Activated CD4-positive, alpha-beta T cell treated with anti-CD3 and anti-CD28 coated beads, Interleukin-2, amount 10 ng/mL, durations not matched to agents 7 days and 5 days (primary cell): ENCODE results near the gene ZMIZ1. TPM values are rescaled to one million over a fixed set of nuclear protein-coding genes. Genes with fewer than 3 reads are reported as not detected.

Source experiments
- CTCF ChIA-PET: fragments of 350-600 bp; sonication (Branson Sonifier 250); formaldehyde crosslinking; loops from one replicate; lab custom pipeline; 2021; ENCODE audit warnings: antibody characterized with exemption; lab: Charles Lee
- POLR2A ChIA-PET: fragments of 350-600 bp; sonication (Branson Sonifier 250); formaldehyde crosslinking; loops from one replicate; lab custom pipeline; 2021; ENCODE audit warnings: antibody characterized with exemption; lab: Charles Lee
- DNase-seq: peaks from one replicate; pipeline ENCODE4 v3.0.0-alpha.2; 2020
- H3K27ac Mint-ChIP-seq: one replicate; pipeline ENCODE4 v1.8.0; 2021; ENCODE audit warnings: mild to moderate bottlenecking, moderate library complexity, mixed read lengths
- H3K27me3 Mint-ChIP-seq: one replicate; pipeline ENCODE4 v1.8.0; 2021; ENCODE audit warnings: mixed read lengths
- H3K36me3 Mint-ChIP-seq: one replicate; pipeline ENCODE4 v1.8.0; 2021; ENCODE audit warnings: low read depth, mixed read lengths
- H3K4me1 Mint-ChIP-seq: one replicate; pipeline ENCODE4 v1.8.0; 2021; ENCODE audit warnings: mixed read lengths
- H3K4me3 Mint-ChIP-seq: one replicate; pipeline ENCODE4 v1.8.0; 2021; ENCODE audit warnings: mild to moderate bottlenecking, moderate library complexity, mixed read lengths
- H3K9me3 Mint-ChIP-seq: one replicate; pipeline ENCODE4 v1.8.0; 2021; ENCODE audit warnings: mixed read lengths
- total RNA-seq, 2 experiments: library from RNA; stranded (reverse); gene quantifications; one replicate each; pipeline ENCODE4 v1.2.3, GENCODE V29; 2021

ZMIZ1 gene
- total RNA-seq, 2 experiments from 2014 or later: 27.8 to 31.5 TPM

DNA sequence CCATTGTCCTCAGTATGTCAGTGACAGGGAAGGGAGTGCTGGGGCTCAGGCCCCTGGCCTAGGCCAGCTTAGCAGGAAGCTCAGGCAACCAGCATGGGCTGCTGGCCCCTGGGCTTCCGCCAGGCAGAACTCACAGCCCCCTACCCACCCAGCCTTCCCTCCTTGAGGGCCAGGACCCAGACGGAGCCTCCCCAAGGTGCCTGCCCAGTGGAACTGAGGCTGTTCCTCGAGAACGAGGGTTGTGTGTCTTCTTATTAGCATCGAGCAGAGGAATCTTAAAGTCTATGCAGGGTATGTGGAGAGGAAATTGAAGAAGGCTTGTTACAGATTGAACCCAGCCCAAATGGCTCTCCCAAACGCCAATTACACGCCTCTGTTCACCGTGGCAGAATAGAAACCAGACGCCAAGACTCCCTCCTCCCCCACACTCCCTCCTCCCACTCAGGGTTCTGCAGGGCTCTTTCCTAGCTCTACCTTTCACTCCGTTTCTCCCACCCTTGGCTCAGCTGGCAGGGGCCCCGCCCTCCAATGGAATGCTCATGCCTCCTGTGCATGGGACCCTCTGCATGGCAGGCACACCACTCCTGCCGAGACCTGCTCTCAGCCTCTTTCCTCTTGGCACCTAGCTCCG lies 134.4 kb downstream of the ZMIZ1 start:
- no peaks in the 10 kb centered on the region for H3K27me3 Mint-ChIP-seq
- CTCF ChIA-PET: interaction anchor here (1.0 to 1.7 kb wide), 5 partner anchors 8 to 120 kb away, joined by 3 to 12 read pairs (median 3); no protein-coding TSS in a partner anchor
- H3K4me1 Mint-ChIP-seq: no peaks in the 10 kb centered on the region
- no peaks in the 10 kb centered on the region for H3K9me3 Mint-ChIP-seq
- POLR2A ChIA-PET: no interaction called here
- no peak overlapping the region for H3K4me3 Mint-ChIP-seq
- no peaks in the 10 kb centered on the region for H3K36me3 Mint-ChIP-seq
- no peak for DNase-seq
- no peak overlapping the region for H3K27ac Mint-ChIP-seq

DNA sequence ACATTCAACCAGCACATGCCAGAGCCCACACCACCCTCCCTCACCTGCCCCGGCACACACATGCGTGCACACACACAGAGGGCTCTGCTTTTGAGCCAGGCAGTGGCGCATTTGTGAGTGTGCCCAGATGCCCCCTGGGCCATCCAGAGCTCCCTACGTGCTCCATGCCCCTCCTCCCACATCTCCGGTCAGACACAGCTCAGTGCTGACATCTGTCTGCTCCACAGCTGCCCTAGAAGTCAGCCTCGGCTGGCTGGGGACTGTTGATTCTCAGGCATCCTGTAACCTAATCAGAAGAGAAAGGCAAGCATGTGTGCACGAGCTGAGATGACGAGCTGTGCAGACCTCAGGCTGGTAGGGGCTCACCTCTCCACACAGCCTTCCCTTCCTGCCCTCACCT lies 135.1 kb downstream of the ZMIZ1 start:
- DNase-seq: no peak
- no peak overlapping the region for H3K4me3 Mint-ChIP-seq
- H3K9me3 Mint-ChIP-seq: no peaks in the 10 kb centered on the region
- ChIA-PET CTCF (interaction anchor here (1.3 to 1.7 kb wide), 4 partner anchors 8 to 120 kb away, joined by 3 to 12 read pairs (median 4); no protein-coding TSS in a partner anchor), POLR2A (no interaction called here)
- H3K4me1 Mint-ChIP-seq: no peaks in the 10 kb centered on the region
- no peaks in the 10 kb centered on the region for H3K36me3 Mint-ChIP-seq
- no peaks in the 10 kb centered on the region for H3K27me3 Mint-ChIP-seq
- no peak overlapping the region for H3K27ac Mint-ChIP-seq

DNA sequence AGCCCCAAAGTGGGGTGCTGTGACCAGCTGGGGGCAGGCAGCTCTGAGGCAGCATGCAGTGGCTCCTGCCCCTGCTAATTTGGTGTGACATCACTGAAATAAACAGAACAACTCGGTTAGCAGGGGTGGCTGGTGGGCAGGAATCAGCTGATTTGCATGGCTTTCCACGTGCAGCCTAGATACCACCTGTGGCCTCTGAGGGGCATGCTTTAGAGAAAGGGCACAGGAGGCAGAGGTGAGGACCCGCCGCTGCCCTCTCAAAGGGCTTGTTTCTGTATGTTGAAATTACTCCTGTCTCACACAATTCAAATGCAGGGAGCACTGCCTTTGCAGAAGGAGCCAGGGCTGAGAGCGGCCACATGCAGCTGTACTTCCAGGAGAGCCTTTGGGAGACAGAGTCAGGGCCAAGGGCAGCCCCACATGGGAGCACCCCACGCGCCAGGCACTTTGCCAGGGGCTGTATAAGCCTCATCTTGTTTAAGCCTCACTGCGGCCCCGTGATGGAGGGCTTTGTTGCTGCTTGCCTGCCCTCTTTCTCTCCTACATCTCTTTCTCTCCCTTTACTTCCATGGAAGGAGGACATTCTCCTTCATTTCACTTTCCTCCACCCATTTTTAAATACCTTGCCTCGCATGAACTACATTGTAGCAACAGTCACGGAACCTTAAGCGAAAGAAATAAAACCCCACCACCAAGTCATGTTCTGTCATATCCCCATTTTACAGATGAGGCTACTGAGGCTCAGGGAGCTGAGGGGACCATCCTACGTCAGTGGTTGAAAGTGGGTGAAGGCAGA lies 137.7 kb downstream of the ZMIZ1 start:
- ChIA-PET POLR2A (no interaction called here), CTCF (interaction anchor here (0.6 to 1.6 kb wide), 3 partner anchors 11 to 75 kb away, joined by 3 to 5 read pairs (median 3); no protein-coding TSS in a partner anchor)
- Mint-ChIP-seq H3K4me1 (no peaks in the 10 kb centered on the region), H3K27me3 (no peaks in the 10 kb centered on the region), H3K27ac (no peak overlapping the region), H3K4me3 (no peak overlapping the region), H3K36me3 (no peaks in the 10 kb centered on the region), H3K9me3 (no peaks in the 10 kb centered on the region)
- no peak for DNase-seq

DNA sequence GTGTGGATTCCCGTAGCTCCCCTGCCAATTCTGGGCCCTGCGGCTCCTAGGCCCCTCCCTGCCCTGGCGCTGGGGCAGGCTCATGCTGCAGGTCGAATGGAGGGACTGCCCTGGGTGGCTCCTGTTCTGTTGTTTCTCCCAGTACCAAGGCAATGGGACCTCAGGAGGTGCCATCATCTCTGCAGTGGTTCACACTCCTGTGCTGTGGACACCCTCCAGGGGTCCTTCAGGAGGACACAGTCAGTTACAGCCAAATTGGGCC lies 138.3 kb downstream of the ZMIZ1 start:
- Mint-ChIP-seq H3K36me3 (no peaks in the 10 kb centered on the region), H3K4me3 (no peak overlapping the region), H3K9me3 (no peaks in the 10 kb centered on the region), H3K27ac (no peak overlapping the region), H3K27me3 (no peaks in the 10 kb centered on the region), H3K4me1 (no peaks in the 10 kb centered on the region)
- CTCF ChIA-PET: interaction anchor here (1.6 kb wide), 1 partner anchor 11 kb away, joined by 3 read pairs; no protein-coding TSS in a partner anchor
- POLR2A ChIA-PET: no interaction called here
- DNase-seq: no peak

DNA sequence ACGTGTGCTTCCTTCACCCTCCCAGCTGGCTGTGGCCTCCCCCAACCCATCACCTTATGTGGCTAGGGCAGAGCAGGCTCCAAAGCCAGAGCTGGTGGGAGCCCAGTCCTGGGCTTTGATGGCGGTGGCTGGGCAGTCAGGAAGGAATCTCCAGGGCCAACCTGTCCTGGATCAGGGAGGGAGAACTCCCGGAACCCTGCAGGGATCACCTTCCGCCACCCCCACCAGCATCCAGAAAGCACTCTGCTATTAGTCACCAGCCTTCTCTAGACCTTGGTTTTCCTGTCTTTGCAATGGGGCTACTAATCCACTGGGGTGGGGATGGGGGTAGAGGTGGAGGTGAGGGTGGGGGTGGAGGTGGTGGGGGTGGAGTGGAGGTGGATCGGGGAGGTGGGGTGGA lies 139.0 kb downstream of the ZMIZ1 start:
- H3K4me1 Mint-ChIP-seq: no peaks in the 10 kb centered on the region
- no peak for DNase-seq
- H3K36me3 Mint-ChIP-seq: no peaks in the 10 kb centered on the region
- no peaks in the 10 kb centered on the region for H3K27me3 Mint-ChIP-seq
- no peak overlapping the region for H3K27ac Mint-ChIP-seq
- CTCF ChIA-PET: interaction anchor here (1.6 kb wide), 1 partner anchor 12 kb away, joined by 3 read pairs; no protein-coding TSS in a partner anchor
- POLR2A ChIA-PET: no interaction called here
- no peak overlapping the region for H3K4me3 Mint-ChIP-seq
- no peaks in the 10 kb centered on the region for H3K9me3 Mint-ChIP-seq

DNA sequence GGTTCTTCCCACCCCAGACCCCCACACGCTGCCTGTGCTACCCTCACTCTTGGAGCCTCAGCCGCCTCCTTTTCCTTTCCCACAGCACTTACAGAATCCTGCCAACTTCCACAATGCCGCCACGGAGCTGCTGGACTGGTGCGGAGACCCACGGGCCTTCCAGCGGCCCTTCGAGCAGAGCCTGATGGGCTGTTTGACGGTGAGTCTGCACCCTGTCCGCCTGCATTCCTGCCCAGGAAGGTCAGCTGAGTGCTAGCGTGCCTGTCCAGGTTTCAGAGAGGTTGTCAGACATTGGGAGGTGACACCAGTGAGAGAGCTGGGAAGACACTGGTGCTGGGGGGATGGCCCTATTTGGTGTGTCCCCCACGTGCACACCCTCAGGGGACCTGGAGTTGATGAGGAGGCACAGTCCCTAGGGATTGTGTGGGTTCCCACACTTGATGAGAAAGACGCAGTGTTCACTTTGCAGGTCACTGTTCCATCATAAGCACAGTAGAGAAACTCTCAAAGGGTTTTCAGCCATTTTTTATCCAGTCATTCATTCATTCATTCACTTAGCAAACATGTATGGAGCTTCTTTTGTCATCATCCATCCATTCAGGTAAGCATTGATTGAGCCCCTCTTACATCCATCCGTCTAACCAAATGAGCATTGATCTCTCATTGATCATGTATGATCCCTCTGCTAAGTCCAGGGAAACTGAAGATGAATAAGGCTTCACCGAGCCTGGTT lies 139.7 kb downstream of the ZMIZ1 start:
- Mint-ChIP-seq H3K36me3 (no peaks in the 10 kb centered on the region), H3K4me3 (no peak overlapping the region), H3K4me1 (no peaks in the 10 kb centered on the region), H3K27ac (no peak overlapping the region), H3K27me3 (no peaks in the 10 kb centered on the region), H3K9me3 (no peaks in the 10 kb centered on the region)
- CTCF ChIA-PET: interaction anchor here (1.1 to 1.6 kb wide), 3 partner anchors 13 to 18 kb away, joined by 3 to 6 read pairs (median 3); no protein-coding TSS in a partner anchor
- POLR2A ChIA-PET: no interaction called here
- DNase-seq: no peak

DNA sequence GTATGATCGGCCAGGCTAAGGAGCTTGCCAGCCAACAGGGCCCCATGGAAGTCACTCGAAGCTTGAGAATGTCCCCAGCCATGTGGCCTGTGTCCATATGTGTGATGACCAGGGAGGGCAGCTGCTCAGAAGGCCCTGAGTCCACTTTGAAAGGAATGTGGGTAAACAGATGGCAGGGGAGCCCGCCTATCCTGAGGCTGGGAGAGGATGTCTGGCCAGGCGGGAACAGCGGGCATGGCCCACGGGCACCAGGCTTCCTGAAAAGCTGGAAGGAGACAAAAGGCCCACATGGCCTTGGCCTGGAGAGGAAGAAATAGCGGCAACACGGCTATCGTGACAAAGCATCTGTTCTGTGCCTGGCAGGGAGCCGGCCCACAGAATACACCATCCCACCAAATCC lies 140.6 kb downstream of the ZMIZ1 start:
- H3K36me3 Mint-ChIP-seq: no peaks in the 10 kb centered on the region
- ChIA-PET CTCF (interaction anchor here (1.1 to 1.5 kb wide), 2 partner anchors 14 to 17 kb away, joined by 3 to 6 read pairs; no protein-coding TSS in a partner anchor), POLR2A (no interaction called here)
- no peak overlapping the region for H3K27ac Mint-ChIP-seq
- no peaks in the 10 kb centered on the region for H3K27me3 Mint-ChIP-seq
- H3K4me3 Mint-ChIP-seq: no peak overlapping the region
- H3K9me3 Mint-ChIP-seq: no peaks in the 10 kb centered on the region
- DNase-seq: no peak
- H3K4me1 Mint-ChIP-seq: no peaks in the 10 kb centered on the region

DNA sequence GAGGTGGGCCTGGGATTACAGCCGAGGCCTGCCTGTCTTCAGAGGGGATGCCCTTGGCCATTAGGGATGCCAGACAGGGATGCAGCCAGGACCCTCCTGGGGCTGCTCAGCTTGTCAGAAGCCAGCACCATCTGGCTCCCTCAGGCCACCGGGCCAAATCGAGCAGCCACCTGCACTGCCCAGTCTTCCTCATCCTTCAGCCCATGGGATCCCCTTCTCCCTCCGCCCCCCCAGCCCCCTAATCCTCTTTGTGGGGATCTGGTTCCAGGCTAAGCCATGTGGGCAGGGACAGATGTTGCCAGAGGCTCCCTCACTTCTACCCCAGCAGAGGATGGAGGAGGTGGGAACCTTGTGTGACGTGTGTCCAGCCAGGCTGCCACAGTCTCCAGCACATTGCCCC lies 141.1 kb downstream of the ZMIZ1 start:
- Mint-ChIP-seq H3K9me3 (no peaks in the 10 kb centered on the region), H3K4me1 (no peaks in the 10 kb centered on the region), H3K4me3 (no peak overlapping the region), H3K27ac (no peak overlapping the region), H3K27me3 (no peaks in the 10 kb centered on the region), H3K36me3 (no peaks in the 10 kb centered on the region)
- ChIA-PET POLR2A (no interaction called here), CTCF (interaction anchor here (1.1 to 1.5 kb wide), 2 partner anchors 14 to 16 kb away, joined by 3 to 6 read pairs; no protein-coding TSS in a partner anchor)
- DNase-seq: no peak

DNA sequence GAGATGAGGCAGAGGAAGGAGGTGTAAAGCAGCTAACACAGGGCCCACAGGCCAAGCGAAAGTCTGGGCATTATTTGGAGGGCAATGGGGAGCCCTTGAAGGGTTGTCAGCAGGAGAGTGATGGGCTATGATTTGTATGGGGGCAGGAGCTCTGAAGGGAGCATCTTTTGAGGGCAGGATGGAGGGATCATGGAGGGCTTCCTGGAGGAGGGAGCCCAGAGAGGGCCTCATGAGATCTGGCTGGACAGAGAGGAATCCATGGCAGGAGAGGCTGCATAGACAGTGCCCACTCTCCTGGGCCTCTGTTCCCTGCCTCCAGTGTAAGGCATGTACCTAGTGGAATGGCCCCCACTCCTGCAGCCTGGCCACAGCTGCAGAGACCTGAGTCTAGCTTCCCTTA lies 141.9 kb downstream of the ZMIZ1 start:
- Mint-ChIP-seq H3K9me3 (no peaks in the 10 kb centered on the region), H3K27ac (no peak overlapping the region), H3K36me3 (no peaks in the 10 kb centered on the region), H3K27me3 (no peaks in the 10 kb centered on the region), H3K4me1 (no peaks in the 10 kb centered on the region), H3K4me3 (no peak overlapping the region)
- ChIA-PET CTCF (no interaction called here), POLR2A (no interaction called here)
- DNase-seq: no peak

DNA sequence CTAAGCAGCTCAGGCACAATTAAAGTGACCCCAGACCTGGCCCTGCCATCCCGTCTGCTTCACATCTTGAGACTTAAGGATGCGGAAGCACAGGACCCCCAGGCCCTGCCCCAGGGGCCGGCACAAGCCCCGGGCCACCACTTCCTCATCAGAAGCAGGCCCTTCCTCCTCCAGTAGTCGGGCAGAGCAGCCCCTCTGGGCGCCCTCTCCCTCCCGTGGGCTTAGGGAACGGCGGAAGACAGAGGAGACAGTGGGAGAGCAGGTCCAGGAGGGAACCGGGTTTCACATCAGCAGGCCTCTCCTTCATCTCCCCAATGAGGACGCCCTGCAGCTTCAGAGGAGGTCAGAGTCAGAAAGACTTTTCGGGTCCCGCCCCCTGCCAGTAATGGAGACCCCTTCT lies 142.8 kb downstream of the ZMIZ1 start:
- no peak for DNase-seq
- CTCF ChIA-PET: no interaction called here
- no peak overlapping the region for H3K4me3 Mint-ChIP-seq
- no peaks in the 10 kb centered on the region for H3K9me3 Mint-ChIP-seq
- POLR2A ChIA-PET: no interaction called here
- H3K36me3 Mint-ChIP-seq: no peaks in the 10 kb centered on the region
- no peaks in the 10 kb centered on the region for H3K27me3 Mint-ChIP-seq
- H3K4me1 Mint-ChIP-seq: no peaks in the 10 kb centered on the region
- no peak overlapping the region for H3K27ac Mint-ChIP-seq

DNA sequence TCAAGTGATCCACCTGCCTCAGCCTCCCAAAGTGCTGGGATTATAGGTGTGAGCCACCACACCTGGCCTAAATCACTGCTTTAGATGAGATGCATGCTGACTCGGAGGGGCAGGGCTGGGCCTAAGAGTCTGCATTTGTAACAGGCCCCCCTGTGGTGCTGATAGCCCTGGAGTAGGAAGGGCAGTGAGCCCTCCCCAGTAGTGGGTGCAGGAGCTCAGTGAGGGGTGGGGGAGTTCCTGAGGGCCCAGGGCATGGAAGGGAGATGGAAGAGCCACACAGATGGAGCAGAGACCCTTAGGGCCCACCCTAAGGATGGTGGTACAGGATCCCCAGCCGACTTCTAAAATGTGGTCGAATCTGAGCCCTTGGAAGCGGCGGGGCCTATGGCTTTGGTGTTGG lies 146.8 kb downstream of the ZMIZ1 start:
- no peaks in the 10 kb centered on the region for H3K27me3 Mint-ChIP-seq
- H3K9me3 Mint-ChIP-seq: no peaks in the 10 kb centered on the region
- H3K4me3 Mint-ChIP-seq: no peak overlapping the region
- DNase-seq: no peak
- H3K27ac Mint-ChIP-seq: no peak overlapping the region
- H3K36me3 Mint-ChIP-seq: peaks cover 6% of the 10 kb centered on the region
- no peaks in the 10 kb centered on the region for H3K4me1 Mint-ChIP-seq
- ChIA-PET POLR2A (no interaction called here), CTCF (no interaction called here)

DNA sequence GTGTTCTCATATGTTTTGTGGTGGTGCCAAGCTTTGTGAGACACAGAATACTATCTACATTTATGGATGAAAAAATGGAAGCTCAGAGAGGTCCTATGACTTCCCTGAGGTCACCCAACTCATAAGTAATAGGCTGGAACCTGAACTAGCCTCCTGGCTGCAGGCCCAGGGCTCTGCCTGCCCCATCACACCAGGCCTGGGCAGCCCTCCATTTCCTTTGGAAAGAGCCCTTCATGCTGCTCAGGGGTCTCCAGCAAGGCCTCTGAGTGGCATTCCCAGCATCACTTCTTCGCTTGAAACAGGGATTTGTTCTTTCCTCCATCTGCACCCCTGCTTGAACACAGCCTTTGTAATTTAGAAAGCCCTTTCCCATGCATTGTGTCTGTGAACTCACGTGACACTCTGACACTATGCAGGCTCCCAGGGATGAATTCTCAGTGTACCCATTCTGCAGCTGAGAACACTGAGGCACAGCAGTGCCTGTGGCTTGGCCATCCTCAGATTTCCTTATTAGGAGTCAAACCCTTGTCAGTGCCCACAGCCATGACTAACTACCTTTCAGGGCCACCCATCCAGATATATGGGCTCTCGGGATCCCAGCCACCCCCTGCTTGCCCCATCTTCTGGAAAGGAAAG lies 150.7 kb downstream of the ZMIZ1 start:
- no peaks in the 10 kb centered on the region for H3K27me3 Mint-ChIP-seq
- no peak overlapping the region for H3K27ac Mint-ChIP-seq
- H3K4me1 Mint-ChIP-seq: no peaks in the 10 kb centered on the region
- no peak for DNase-seq
- no peaks in the 10 kb centered on the region for H3K9me3 Mint-ChIP-seq
- POLR2A ChIA-PET: no interaction called here
- CTCF ChIA-PET: no interaction called here
- peaks cover 6% of the 10 kb centered on the region for H3K36me3 Mint-ChIP-seq
- H3K4me3 Mint-ChIP-seq: no peak overlapping the region
